HAP-1 (cell line): ENCODE measurements around the gene ATE1.
"Not testable (repeated sequence)": the region's sequence is repeated elsewhere in the genome, so short reads cannot be mapped to it uniquely, and the experiment has no call there.

Source experiments
- DNase-seq, 2 experiments: peaks; one replicate each; pipeline ENCODE4 v3.0.0-alpha.2; 2016 to 2020; ENCODE audit warnings: low spot score in 2 of 2
- H3K27me3 ChIP-seq: fragments of 250-450 bp; sonication (Bioruptor Pico); 2 replicates; pipeline ENCODE4 v1.5.1; 2020; ENCODE audit warnings: low read depth, mild to moderate bottlenecking, moderate library complexity
- H3K36me3 ChIP-seq: fragments of 250-450 bp; sonication (Bioruptor Pico); replicated peaks from 2 replicates; pipeline ENCODE4 v1.5.1; 2020; ENCODE audit warnings: mild to moderate bottlenecking
- H3K4me1 ChIP-seq: fragments of 250-450 bp; sonication (Bioruptor Pico); 2 replicates; pipeline ENCODE4 v1.5.1; 2020; ENCODE audit warnings: mild to moderate bottlenecking
- H3K4me3 ChIP-seq: fragments of 250-450 bp; sonication (Bioruptor Pico); 2 replicates; pipeline ENCODE4 v1.5.1; 2020; ENCODE audit warnings: mild to moderate bottlenecking, moderate library complexity
- H3K9me3 ChIP-seq: fragments of 250-450 bp; sonication (Bioruptor Pico); 2 replicates; pipeline ENCODE4 v1.5.1; 2020; ENCODE audit warnings: mild to moderate bottlenecking, moderate library complexity
- in situ Hi-C: fragments of 300-500 bp; cut with MboI; formaldehyde crosslinking; loops from 3 replicates; pipeline ENCODE4 v1.14.3; 2020; ENCODE audit warnings: low sequenced_read_pairs, inconsistent platforms, mixed read lengths

ATE1 gene

GRCh38 chr10:121772406-121772805, 155.4 kb downstream of the ATE1 start:
- no peaks in the 10 kb centered on the region for H3K27me3 ChIP-seq
- no peaks in the 10 kb centered on the region for H3K36me3 ChIP-seq
- H3K9me3 ChIP-seq = peaks cover 5% of the 10 kb centered on the region; the same call in 1 of the 2 replicates
- H3K4me1 ChIP-seq = peaks cover 19% of the 10 kb centered on the region
- H3K4me3 ChIP-seq = no peak overlapping the region
- DNase-seq = no peak
- in situ Hi-C loops = no loop called here

DNA sequence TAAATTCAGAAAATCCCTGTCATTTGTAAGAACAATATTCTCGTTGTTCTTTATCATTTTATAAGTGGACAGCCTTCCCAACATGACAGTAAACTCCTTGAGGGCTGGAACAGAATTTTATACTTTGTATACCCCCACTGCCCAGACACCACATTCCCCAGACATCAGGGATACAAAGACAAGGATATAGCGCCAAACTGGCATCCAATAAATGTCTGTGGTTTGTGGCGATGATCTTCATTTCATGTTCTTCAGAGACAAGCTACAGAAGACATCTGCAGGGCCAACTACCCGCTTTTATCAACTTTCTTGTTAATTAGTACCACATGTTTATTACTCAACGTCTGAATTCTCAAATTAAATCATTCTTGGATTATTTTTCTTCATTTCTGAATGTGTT, 155.9 kb downstream of the ATE1 start:
- H3K9me3 ChIP-seq = peaks cover 5% of the 10 kb centered on the region; the same call in 1 of the 2 replicates
- in situ Hi-C loops = no loop called here
- no peaks in the 10 kb centered on the region for H3K36me3 ChIP-seq
- H3K4me1 ChIP-seq = peaks cover 19% of the 10 kb centered on the region
- H3K4me3 ChIP-seq = no peak overlapping the region
- DNase-seq = no peak
- no peaks in the 10 kb centered on the region for H3K27me3 ChIP-seq

- Histone ChIP-seq H3K36me3 (no peaks in the 10 kb centered on the region), H3K27me3 (no peaks in the 10 kb centered on the region), H3K4me3 (no peak overlapping the region), H3K4me1 (peaks cover 2% of the 10 kb centered on the region; the same call in 1 of the 2 replicates), H3K9me3 (peaks cover 8% of the 10 kb centered on the region; the same call in 1 of the 2 replicates)
- no peak for DNase-seq
- in situ Hi-C loops = no loop called here
These were observed 161.4 kb downstream of the ATE1 start for GRCh38 chr10:121766426-121766825.

DNA sequence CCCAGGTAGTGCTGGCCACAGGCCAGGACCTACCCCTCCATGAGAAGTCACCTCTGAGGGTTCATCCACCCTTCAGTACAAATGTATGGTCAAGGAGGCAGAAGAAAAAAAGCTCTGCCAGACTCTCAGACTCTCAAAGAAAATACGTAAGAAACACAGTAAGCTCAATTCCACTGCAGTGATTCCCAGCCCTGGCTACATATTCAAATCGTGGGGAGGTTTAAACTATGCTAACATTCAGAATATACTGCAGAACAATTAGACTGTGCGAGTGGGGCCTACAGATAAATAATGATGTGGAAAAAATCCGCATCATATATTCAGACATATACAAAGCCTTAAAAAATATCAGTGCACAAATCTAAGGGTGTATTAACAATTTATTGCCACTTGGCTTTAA, 162.6 kb downstream of the ATE1 start:
- no peak for DNase-seq
- Histone ChIP-seq H3K36me3 (no peaks in the 10 kb centered on the region), H3K4me1 (no peaks in the 10 kb centered on the region), H3K9me3 (peaks cover 9% of the 10 kb centered on the region), H3K4me3 (no peak overlapping the region), H3K27me3 (no peaks in the 10 kb centered on the region)
- in situ Hi-C loops = no loop called here

- Histone ChIP-seq H3K4me3 (no peak overlapping the region), H3K36me3 (no peaks in the 10 kb centered on the region), H3K4me1 (no peaks in the 10 kb centered on the region), H3K9me3 (peaks cover 11% of the 10 kb centered on the region), H3K27me3 (no peaks in the 10 kb centered on the region)
- no peak for DNase-seq
- in situ Hi-C loops = no loop called here
These were observed 163.4 kb downstream of the ATE1 start for GRCh38 chr10:121764233-121764942.

DNA sequence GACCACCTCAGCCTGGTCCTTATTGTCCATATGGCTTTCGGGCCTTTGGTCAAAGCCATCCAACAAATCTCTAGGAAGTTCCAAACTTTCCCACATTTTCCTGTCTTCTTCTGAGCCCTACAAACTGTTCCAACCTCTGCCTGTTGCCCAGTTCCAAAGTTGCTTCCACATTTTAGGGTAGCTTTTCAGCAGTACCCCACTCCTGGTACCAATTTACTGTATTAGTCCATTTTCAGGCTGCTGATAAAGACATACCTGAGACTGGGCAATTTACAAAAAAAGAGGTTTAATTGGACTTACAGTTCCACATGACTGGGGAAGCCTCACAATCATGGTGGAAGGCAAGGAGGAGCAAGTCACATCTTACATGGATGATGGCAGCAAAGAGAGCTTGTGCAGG, 170.6 kb downstream of the ATE1 start:
- H3K27me3 ChIP-seq, DNase-seq, H3K4me1 ChIP-seq, H3K36me3 ChIP-seq, in situ Hi-C loops, H3K9me3 ChIP-seq, H3K4me3 ChIP-seq: not testable (repeated sequence)

DNA sequence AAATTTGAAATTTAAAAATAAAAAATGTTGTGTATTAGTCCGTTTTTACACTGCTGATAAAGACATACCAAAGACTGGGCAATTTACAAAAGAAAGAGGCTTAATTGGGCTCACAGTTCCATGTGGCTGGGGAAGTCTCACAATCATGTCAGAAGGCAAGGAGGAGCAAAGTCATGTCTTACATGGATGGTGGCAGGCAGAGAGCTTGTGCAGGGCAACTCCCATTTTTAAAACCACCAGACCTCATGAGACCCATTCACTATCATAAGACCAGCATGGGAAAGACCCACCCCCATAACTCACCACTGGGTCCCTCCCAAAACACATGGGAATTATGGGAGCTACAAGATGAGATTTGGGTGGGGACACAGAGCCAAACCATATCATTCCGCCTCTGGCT, 172.3 kb downstream of the ATE1 start:
- DNase-seq, H3K4me1 ChIP-seq, in situ Hi-C loops, H3K9me3 ChIP-seq, H3K36me3 ChIP-seq, H3K27me3 ChIP-seq, H3K4me3 ChIP-seq: not testable (repeated sequence)

- H3K4me3 ChIP-seq = no peak overlapping the region
- peaks cover 5% of the 10 kb centered on the region; the same call in 1 of the 2 replicates for H3K9me3 ChIP-seq
- in situ Hi-C loops = no loop called here
- H3K4me1 ChIP-seq = peaks cover 15% of the 10 kb centered on the region; the same call in 1 of the 2 replicates
- DNase-seq = no peak
- H3K36me3 ChIP-seq = peaks cover 3% of the 10 kb centered on the region; the same call in 1 of the 2 replicates
- no peaks in the 10 kb centered on the region for H3K27me3 ChIP-seq
These were observed 173.2 kb downstream of the ATE1 start for GRCh38 chr10:121754666-121755065.

GRCh38 chr10:121753726-121754476, 173.9 kb downstream of the ATE1 start:
- H3K36me3 ChIP-seq = peaks cover 3% of the 10 kb centered on the region; the same call in 1 of the 2 replicates
- H3K27me3 ChIP-seq = no peaks in the 10 kb centered on the region
- H3K4me1 ChIP-seq = peaks cover 15% of the 10 kb centered on the region; the same call in 1 of the 2 replicates
- H3K9me3 ChIP-seq = peaks cover 5% of the 10 kb centered on the region; the same call in 1 of the 2 replicates
- DNase-seq = peak in 1 of 2 experiments; percentile 42
- in situ Hi-C loops = no loop called here
- no peak overlapping the region for H3K4me3 ChIP-seq

GRCh38 chr10:121751191-121751760, 176.6 kb downstream of the ATE1 start:
- Histone ChIP-seq H3K36me3 (peaks cover 3% of the 10 kb centered on the region; the same call in 1 of the 2 replicates), H3K9me3 (peaks cover 2% of the 10 kb centered on the region; the same call in 1 of the 2 replicates), H3K4me3 (no peak overlapping the region), H3K4me1 (peaks cover 15% of the 10 kb centered on the region; the same call in 1 of the 2 replicates), H3K27me3 (no peaks in the 10 kb centered on the region)
- DNase-seq = peak; percentile 68 to 92
- in situ Hi-C loops = no loop called here

DNA sequence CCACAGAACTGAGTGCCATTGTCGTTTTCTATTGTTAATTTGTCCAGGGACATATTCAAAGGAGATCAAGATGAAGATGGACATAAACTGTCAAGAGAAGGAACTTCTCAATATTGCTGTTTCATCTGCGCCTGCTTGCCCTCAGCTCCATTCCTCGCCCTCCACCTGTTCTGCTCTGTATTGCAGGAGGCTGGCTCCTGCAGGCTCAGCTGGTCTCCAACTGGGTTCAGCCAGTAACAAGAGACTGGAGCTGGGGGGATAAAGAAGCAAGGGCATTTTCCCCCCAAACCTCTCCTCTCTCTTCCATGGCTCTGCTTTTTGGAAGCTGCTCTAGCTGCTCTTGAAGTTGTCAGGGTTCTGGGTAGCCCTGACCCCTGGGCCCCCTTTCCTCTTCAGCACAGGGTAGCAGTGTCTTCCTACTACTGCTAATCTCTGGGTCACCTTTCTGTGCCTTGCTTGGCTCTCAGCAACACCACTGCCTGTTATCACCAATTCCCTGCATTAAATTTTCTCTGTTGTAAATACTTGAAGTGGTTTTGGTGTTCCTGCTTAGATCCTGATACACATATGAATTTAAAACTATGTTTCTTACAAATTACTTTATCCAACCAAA, 180.6 kb downstream of the ATE1 start:
- Histone ChIP-seq H3K9me3 (no peaks in the 10 kb centered on the region), H3K4me3 (no peak overlapping the region), H3K27me3 (no peaks in the 10 kb centered on the region), H3K4me1 (peaks cover 15% of the 10 kb centered on the region; the same call in 1 of the 2 replicates), H3K36me3 (no peaks in the 10 kb centered on the region)
- in situ Hi-C loops = no loop called here
- no peak for DNase-seq

DNA sequence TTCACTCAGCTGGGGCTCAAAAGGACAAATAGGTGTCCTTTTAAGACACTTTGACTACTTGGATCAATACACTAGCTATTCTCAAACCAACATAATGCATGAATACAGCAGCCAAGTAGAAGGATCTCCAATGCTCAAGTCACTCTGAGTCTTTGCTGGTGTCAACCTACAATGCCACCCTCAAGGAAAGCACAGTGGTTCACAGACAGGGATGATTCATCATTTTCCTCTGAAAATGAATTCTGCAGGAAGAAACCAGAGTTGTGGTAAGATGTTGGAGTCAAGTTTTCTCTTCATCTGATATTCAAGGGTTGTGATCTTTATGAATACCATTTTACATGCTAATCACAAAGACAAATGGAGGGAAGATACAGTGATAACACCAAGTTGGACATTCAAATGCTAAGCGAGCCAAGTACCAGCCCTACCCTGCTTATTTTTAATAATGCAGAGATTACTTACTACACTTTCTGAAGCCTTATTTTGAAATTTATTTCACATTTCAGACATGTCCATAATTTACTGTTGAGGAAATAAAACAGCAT, 186.5 kb downstream of the ATE1 start:
- DNase-seq = no peak
- in situ Hi-C loops = no loop called here
- H3K27me3 ChIP-seq = no peaks in the 10 kb centered on the region
- peaks cover 3% of the 10 kb centered on the region for H3K4me1 ChIP-seq
- no peak overlapping the region for H3K4me3 ChIP-seq
- H3K9me3 ChIP-seq = no peaks in the 10 kb centered on the region
- H3K36me3 ChIP-seq = no peaks in the 10 kb centered on the region

- in situ Hi-C loops = no loop called here
- H3K9me3 ChIP-seq = no peaks in the 10 kb centered on the region
- no peaks in the 10 kb centered on the region for H3K27me3 ChIP-seq
- DNase-seq = no peak
- H3K4me3 ChIP-seq = no peak overlapping the region
- no peaks in the 10 kb centered on the region for H3K36me3 ChIP-seq
- peaks cover 3% of the 10 kb centered on the region for H3K4me1 ChIP-seq
These were observed 187.8 kb downstream of the ATE1 start for GRCh38 chr10:121740069-121740468.
